GM18873 (cell line): ENCODE measurements around the gene ANKFY1.
"Not testable (repeated sequence)": the region's sequence is repeated elsewhere in the genome, so short reads cannot be mapped to it uniquely, and the experiment has no call there.

Experiments
- ATAC-seq: cut with Tn5 transposase; IDR thresholded peaks from one replicate; pipeline ENCODE4 v1.9.1; 2021; ENCODE audit warnings: mild to moderate bottlenecking, moderate library complexity, moderate number of reproducible peaks; ENCODE audit not compliant: unreplicated experiment, low FRiP score

Gene ANKFY1

GRCh38 chr17:4221899-4222659 lies 41.7 kb downstream of the ANKFY1 start:
- ATAC-seq = no peak

- ATAC-seq = no peak
These were observed 42.6 kb downstream of the ANKFY1 start for GRCh38 chr17:4221163-4221562.

GRCh38 chr17:4220655-4221054 lies 43.1 kb downstream of the ANKFY1 start:
- ATAC-seq = no peak

- ATAC-seq = no peak
These were observed 44.5 kb downstream of the ANKFY1 start for GRCh38 chr17:4219241-4219640.

- no peak for ATAC-seq
These were observed 47.8 kb downstream of the ANKFY1 start for GRCh38 chr17:4215882-4216570.

- no peak for ATAC-seq
These were observed 49.6 kb downstream of the ANKFY1 start for GRCh38 chr17:4214157-4214556.

GRCh38 chr17:4209611-4210010 lies 54.2 kb downstream of the ANKFY1 start:
- ATAC-seq = no peak

GRCh38 chr17:4208238-4208637 lies 55.5 kb downstream of the ANKFY1 start:
- no peak for ATAC-seq

- no peak for ATAC-seq
These were observed 56.8 kb downstream of the ANKFY1 start for GRCh38 chr17:4206962-4207361.

- ATAC-seq = no peak
These were observed 57.9 kb downstream of the ANKFY1 start for GRCh38 chr17:4205917-4206316.

GRCh38 chr17:4204710-4205173 lies 59.0 kb downstream of the ANKFY1 start:
- no peak for ATAC-seq

- no peak for ATAC-seq
These were observed 59.6 kb downstream of the ANKFY1 start for GRCh38 chr17:4204190-4204589.

- no peak for ATAC-seq
These were observed 62.6 kb downstream of the ANKFY1 start for GRCh38 chr17:4201226-4201625.

GRCh38 chr17:4199818-4200402 lies 63.9 kb downstream of the ANKFY1 start:
- ATAC-seq = no peak

- no peak for ATAC-seq
These were observed 64.8 kb downstream of the ANKFY1 start for GRCh38 chr17:4198995-4199394.

GRCh38 chr17:4195306-4195705 lies 68.5 kb downstream of the ANKFY1 start:
- no peak for ATAC-seq

- no peak for ATAC-seq
These were observed 69.0 kb downstream of the ANKFY1 start for GRCh38 chr17:4194796-4195195.

- not testable (repeated sequence) for ATAC-seq
These were observed 73.0 kb downstream of the ANKFY1 start for GRCh38 chr17:4190791-4191190.

- no peak for ATAC-seq
These were observed 74.5 kb downstream of the ANKFY1 start for GRCh38 chr17:4189280-4189679.

GRCh38 chr17:4188076-4188475 lies 75.7 kb downstream of the ANKFY1 start:
- no peak for ATAC-seq

- ATAC-seq = no peak
These were observed 76.7 kb downstream of the ANKFY1 start for GRCh38 chr17:4187076-4187475.
